ENCODE measurements around the gene TMC6. TPM values are rescaled to one million over a fixed set of nuclear protein-coding genes. Genes with fewer than 3 reads are reported as not detected.
"Not testable (repeated sequence)": the region's sequence is repeated elsewhere in the genome, so short reads cannot be mapped to it uniquely, and the experiment has no call there.

The TMC6 gene
- total and polyA plus RNA-seq, 4 experiments from 2014 or later = 258 to 702 (median 498) TPM

DNA sequence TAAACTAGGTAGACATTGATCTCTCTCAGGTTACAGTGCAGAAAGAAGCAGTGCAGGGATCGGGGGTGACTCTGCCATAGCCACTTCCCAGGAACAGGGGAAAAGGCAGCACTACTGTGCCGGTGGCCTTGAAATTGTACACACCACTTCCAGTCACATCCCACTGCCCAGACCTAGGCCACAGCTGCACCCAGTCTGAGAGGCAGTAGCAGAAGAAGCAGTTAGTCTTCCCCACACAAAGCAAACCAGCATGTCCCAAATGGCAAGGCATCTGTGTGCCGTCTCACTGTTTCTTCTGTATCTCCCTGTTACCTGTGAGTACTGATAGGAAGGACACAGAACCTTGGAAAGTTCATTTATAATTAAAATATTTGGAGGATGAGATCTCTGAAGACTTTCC is 47.0 kb downstream of the TMC6 start:
- intact Hi-C loops (cut with micrococcal nuclease) = no loop called here

DNA sequence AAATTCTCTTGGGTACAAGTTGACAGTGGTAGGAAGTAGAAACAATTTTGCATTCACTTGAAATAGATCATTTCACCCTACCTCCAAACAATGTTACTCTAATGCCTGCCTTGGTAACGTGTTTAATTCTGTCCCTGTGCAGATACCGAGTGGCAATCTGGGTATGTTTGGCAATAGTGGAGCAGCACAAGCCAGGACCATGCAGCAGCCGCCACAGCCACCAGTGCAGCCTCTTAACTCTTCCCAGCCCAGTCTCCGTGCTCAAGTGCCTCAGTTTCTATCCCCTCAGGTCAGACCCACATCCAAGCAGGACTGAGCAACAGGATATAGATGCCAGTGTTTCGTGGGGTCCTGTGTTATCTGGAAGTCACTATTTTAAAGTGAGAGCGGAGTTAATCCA is 49.3 kb downstream of the TMC6 start:
- H3K36me3 Mint-ChIP-seq = peaks cover 57 to 82% of the 10 kb centered on the region in 2 donors
- no peaks in the 10 kb centered on the region for H3K9me3 Mint-ChIP-seq

More for the DNA sequence above, 47.0 kb downstream of the TMC6 start:
- Mint-ChIP-seq H3K27ac (peak overlapping the region in 2 of 7 donors; percentile 12 to 24), H3K27me3 (no peaks in the 10 kb centered on the region), H3K9me3 (no peaks in the 10 kb centered on the region), H3K36me3 (peaks cover 51 to 79% of the 10 kb centered on the region in 2 donors), H3K4me3 (no peak overlapping the region), H3K4me1 (peaks cover 0 to 2% (median 0%) of the 10 kb centered on the region in 4 donors)
- no peaks in the 10 kb centered on the region for H3K4me1 ChIP-seq (ENCODE audit: insufficient read depth, low read length)
- CTCF ChIA-PET (ENCODE audit: partially characterized antibody) = interaction anchor here (6.1 kb wide), 1 partner anchor 96 kb away, joined by 62 read pairs; no protein-coding TSS in a partner anchor
- H3K27me3 ChIP-seq (ENCODE audit: insufficient read depth, low read length) = no peaks in the 10 kb centered on the region
- no peak for DNase-seq
- no peaks in the 10 kb centered on the region for H3K9me3 ChIP-seq (ENCODE audit: control insufficient read depth in 1 of 2, low read length in 2 of 2)
- peaks cover 52% of the 10 kb centered on the region for H3K36me3 ChIP-seq (ENCODE audit: insufficient read depth, low read length)
- POLR2A ChIA-PET (ENCODE audit: partially characterized antibody) = no interaction called here
- no peak overlapping the region for H3K4me3 ChIP-seq (ENCODE audit: low read length in 2 of 2)
- H3K27ac ChIP-seq (ENCODE audit: low read depth, low read length) = no peak overlapping the region

DNA sequence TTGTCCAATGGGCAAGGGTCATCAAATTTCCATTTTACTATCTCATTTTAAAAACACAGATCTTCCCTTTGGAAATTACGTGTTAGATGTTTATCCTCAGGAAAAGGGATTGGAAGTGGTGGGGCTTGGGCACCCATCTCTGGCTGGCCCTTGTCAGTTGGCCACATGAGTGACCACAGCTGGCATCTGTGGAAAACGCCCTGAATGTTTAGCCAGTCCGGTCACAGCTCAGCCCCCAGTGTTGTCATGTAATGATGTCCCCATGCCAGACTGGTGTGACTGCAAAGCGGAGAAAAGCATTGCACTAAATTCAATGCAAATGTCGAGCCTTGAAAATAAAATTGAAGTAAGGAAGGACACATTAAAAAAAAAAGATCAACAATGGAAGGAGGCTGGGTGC is 53.0 kb downstream of the TMC6 start:
- no peaks in the 10 kb centered on the region for H3K4me1 ChIP-seq (ENCODE audit: insufficient read depth, low read length)
- H3K27ac ChIP-seq (ENCODE audit: low read depth, low read length) = no peak overlapping the region
- CTCF ChIA-PET (ENCODE audit: partially characterized antibody) = interaction anchor here (0.7 to 1.0 kb wide), 2 partner anchors 9 to 94 kb away, joined by 3 to 4 read pairs; no protein-coding TSS in a partner anchor
- POLR2A ChIA-PET (ENCODE audit: partially characterized antibody) = no interaction called here
- H3K36me3 ChIP-seq (ENCODE audit: insufficient read depth, low read length) = peaks cover 82% of the 10 kb centered on the region
- Mint-ChIP-seq H3K9me3 (no peaks in the 10 kb centered on the region), H3K4me1 (no peaks in the 10 kb centered on the region), H3K36me3 (peaks cover 66 to 84% of the 10 kb centered on the region in 2 donors), H3K27ac (peak overlapping the region in 1 of 7 donors; percentile 30), H3K27me3 (no peaks in the 10 kb centered on the region), H3K4me3 (no peak overlapping the region)
- intact Hi-C loops (cut with micrococcal nuclease) = no loop called here
- DNase-seq = no peak
- H3K9me3 ChIP-seq (ENCODE audit: control insufficient read depth in 1 of 2, low read length in 2 of 2) = no peaks in the 10 kb centered on the region
- H3K4me3 ChIP-seq (ENCODE audit: low read length in 2 of 2) = no peak overlapping the region
- no peaks in the 10 kb centered on the region for H3K27me3 ChIP-seq (ENCODE audit: insufficient read depth, low read length)

More for the DNA sequence above, 49.3 kb downstream of the TMC6 start:
- POLR2A ChIA-PET (ENCODE audit: partially characterized antibody) = no interaction called here
- Histone ChIP-seq H3K36me3 (ENCODE audit: insufficient read depth, low read length) (peaks cover 68% of the 10 kb centered on the region), H3K4me1 (ENCODE audit: insufficient read depth, low read length) (no peaks in the 10 kb centered on the region), H3K9me3 (ENCODE audit: control insufficient read depth in 1 of 2, low read length in 2 of 2) (no peaks in the 10 kb centered on the region), H3K27me3 (ENCODE audit: insufficient read depth, low read length) (no peaks in the 10 kb centered on the region), H3K4me3 (ENCODE audit: low read length in 2 of 2) (no peak overlapping the region), H3K27ac (ENCODE audit: low read depth, low read length) (no peak overlapping the region)
- CTCF ChIA-PET (ENCODE audit: partially characterized antibody) = no interaction called here
- Mint-ChIP-seq H3K4me1 (no peaks in the 10 kb centered on the region), H3K27ac (peak overlapping the region in 3 of 7 donors; percentile 53 to 73 (median 56)), H3K4me3 (no peak overlapping the region), H3K27me3 (no peaks in the 10 kb centered on the region)
- intact Hi-C loops (cut with micrococcal nuclease) = no loop called here
- no peak for DNase-seq

DNA sequence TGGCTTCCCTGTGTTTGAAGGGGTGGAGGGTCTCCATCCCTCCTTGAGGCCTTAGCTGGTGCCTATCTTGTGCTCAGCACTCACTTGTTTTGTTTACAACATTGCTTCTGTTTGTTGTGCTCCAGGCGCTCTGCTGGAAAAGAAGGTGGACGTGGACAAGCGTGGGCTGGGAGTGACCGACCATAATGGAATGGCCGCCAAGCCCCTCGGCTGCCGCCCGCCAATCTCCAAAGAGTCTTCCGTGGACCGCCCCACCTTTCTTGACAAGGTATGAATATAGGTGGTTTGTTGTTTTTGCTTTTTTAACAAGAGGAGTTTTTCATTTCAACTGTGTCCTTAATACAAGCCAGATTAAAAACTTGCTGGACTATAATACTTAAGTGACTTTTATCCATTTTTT is 53.5 kb downstream of the TMC6 start:
- Histone ChIP-seq H3K27me3 (ENCODE audit: insufficient read depth, low read length) (no peaks in the 10 kb centered on the region), H3K4me1 (ENCODE audit: insufficient read depth, low read length) (no peaks in the 10 kb centered on the region), H3K9me3 (ENCODE audit: control insufficient read depth in 1 of 2, low read length in 2 of 2) (no peaks in the 10 kb centered on the region), H3K4me3 (ENCODE audit: low read length in 2 of 2) (no peak overlapping the region), H3K27ac (ENCODE audit: low read depth, low read length) (no peak overlapping the region), H3K36me3 (ENCODE audit: insufficient read depth, low read length) (peaks cover 87% of the 10 kb centered on the region)
- DNase-seq = no peak
- Mint-ChIP-seq H3K4me1 (no peaks in the 10 kb centered on the region), H3K27ac (no peak overlapping the region), H3K27me3 (no peaks in the 10 kb centered on the region), H3K9me3 (no peaks in the 10 kb centered on the region), H3K36me3 (peaks cover 69 to 86% of the 10 kb centered on the region in 2 donors), H3K4me3 (no peak overlapping the region)
- CTCF ChIA-PET (ENCODE audit: partially characterized antibody) = interaction anchor here (1.0 kb wide), 1 partner anchor 10 kb away, joined by 4 read pairs; no protein-coding TSS in a partner anchor
- POLR2A ChIA-PET (ENCODE audit: partially characterized antibody) = no interaction called here
- intact Hi-C loops (cut with micrococcal nuclease) = no loop called here

DNA sequence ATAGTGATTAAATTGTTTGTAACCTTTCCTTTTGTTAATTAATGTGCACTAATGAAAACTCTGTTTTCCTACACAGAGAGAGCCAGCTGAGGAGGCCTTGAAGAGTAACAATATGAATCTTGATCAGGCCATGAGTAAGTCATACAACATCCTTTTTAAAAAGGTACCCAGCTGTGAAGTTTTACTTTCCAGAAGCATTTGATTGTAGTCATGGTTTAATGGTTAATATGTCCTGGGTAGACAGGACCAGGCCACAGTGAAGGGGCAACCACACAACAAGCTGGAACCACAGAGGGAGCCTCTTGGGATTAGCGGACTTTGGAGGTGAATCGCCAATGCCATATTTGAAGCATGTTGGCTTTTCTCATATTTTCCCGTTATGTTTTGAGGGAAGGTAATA is 55.6 kb downstream of the TMC6 start:
- H3K9me3 Mint-ChIP-seq = no peaks in the 10 kb centered on the region
- ChIA-PET POLR2A (ENCODE audit: partially characterized antibody) (no interaction called here), CTCF (ENCODE audit: partially characterized antibody) (interaction anchor here (1.3 kb wide), 1 partner anchor 12 kb away, joined by 3 read pairs; no protein-coding TSS in a partner anchor)
- Histone ChIP-seq H3K27me3 (ENCODE audit: insufficient read depth, low read length) (no peaks in the 10 kb centered on the region), H3K4me1 (ENCODE audit: insufficient read depth, low read length) (no peaks in the 10 kb centered on the region), H3K27ac (ENCODE audit: low read depth, low read length) (no peak overlapping the region), H3K4me3 (ENCODE audit: low read length in 2 of 2) (no peak overlapping the region), H3K9me3 (ENCODE audit: control insufficient read depth in 1 of 2, low read length in 2 of 2) (no peaks in the 10 kb centered on the region), H3K36me3 (ENCODE audit: insufficient read depth, low read length) (peaks cover 87% of the 10 kb centered on the region)
- no peak overlapping the region for H3K4me3 Mint-ChIP-seq
- DNase-seq = no peak
- H3K36me3 Mint-ChIP-seq = peaks cover 63 to 82% of the 10 kb centered on the region in 2 donors
- peak overlapping the region in 1 of 7 donors; percentile 53 for H3K27ac Mint-ChIP-seq
- H3K4me1 Mint-ChIP-seq = no peaks in the 10 kb centered on the region
- no peaks in the 10 kb centered on the region for H3K27me3 Mint-ChIP-seq
- intact Hi-C loops (cut with micrococcal nuclease) = no loop called here

DNA sequence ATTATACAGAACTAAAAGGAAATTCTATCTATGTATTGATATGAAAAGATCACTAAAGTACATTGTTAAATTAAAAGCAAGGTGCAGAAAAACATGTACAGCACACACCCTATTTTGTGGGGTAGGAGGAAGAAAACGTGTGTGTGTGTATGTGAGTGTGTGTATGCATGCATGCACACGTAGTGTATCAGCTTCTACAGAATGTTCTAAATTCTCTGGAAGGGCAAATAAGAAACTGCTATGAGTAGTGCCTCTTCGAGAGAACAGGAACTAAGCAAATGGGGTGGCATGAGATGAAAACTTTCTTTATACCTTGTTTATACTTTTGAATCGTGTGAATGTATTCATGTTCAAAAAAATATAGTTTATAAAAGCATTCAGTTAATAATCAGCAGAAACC is 58.9 kb downstream of the TMC6 start:
- Mint-ChIP-seq H3K36me3 (peaks cover 54 to 78% of the 10 kb centered on the region in 2 donors), H3K4me1 (no peaks in the 10 kb centered on the region), H3K4me3 (no peak overlapping the region), H3K9me3 (no peaks in the 10 kb centered on the region), H3K27me3 (no peaks in the 10 kb centered on the region), H3K27ac (no peak overlapping the region)
- no peaks in the 10 kb centered on the region for H3K4me1 ChIP-seq (ENCODE audit: insufficient read depth, low read length)
- H3K36me3 ChIP-seq (ENCODE audit: insufficient read depth, low read length) = peaks cover 73% of the 10 kb centered on the region
- intact Hi-C loops (cut with micrococcal nuclease) = no loop called here
- CTCF ChIA-PET (ENCODE audit: partially characterized antibody) = interaction anchor here (0.8 to 1.3 kb wide), 4 partner anchors 19 to 107 kb away, joined by 3 to 5 read pairs (median 4); no protein-coding TSS in a partner anchor
- no peak overlapping the region for H3K27ac ChIP-seq (ENCODE audit: low read depth, low read length)
- no peak for DNase-seq
- POLR2A ChIA-PET (ENCODE audit: partially characterized antibody) = interaction anchor here (0.6 kb wide), 1 partner anchor 1014 kb away, joined by 3 read pairs; no protein-coding TSS in a partner anchor
- H3K27me3 ChIP-seq (ENCODE audit: insufficient read depth, low read length) = no peaks in the 10 kb centered on the region
- no peaks in the 10 kb centered on the region for H3K9me3 ChIP-seq (ENCODE audit: control insufficient read depth in 1 of 2, low read length in 2 of 2)
- no peak overlapping the region for H3K4me3 ChIP-seq (ENCODE audit: low read length in 2 of 2)

DNA sequence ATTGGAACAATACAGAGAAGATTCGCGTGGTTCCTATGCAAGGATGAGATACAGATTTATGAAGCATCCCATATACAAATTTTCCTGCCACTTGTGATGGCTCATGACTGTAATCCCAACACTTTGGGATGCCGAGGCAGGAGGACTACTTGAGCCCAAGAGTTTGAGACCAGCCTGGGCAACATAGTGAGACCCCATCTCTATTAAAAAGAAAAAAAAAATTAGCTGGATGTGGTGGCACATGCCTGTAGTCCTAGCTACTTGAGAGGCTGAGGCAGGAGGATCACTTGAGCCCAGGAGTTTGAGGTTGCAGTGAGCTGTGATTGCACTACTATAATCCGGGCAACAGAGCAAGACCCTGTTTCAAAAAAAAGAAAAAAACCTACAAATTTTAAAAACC is 61.6 kb downstream of the TMC6 start:
- H3K36me3 Mint-ChIP-seq = peaks cover 31 to 69% of the 10 kb centered on the region in 2 donors
- H3K27me3 ChIP-seq (ENCODE audit: insufficient read depth, low read length); H3K4me1 ChIP-seq (ENCODE audit: insufficient read depth, low read length); H3K4me3 ChIP-seq (ENCODE audit: low read length in 2 of 2); H3K27me3 Mint-ChIP-seq; H3K9me3 ChIP-seq (ENCODE audit: control insufficient read depth in 1 of 2, low read length in 2 of 2); H3K4me3 Mint-ChIP-seq; DNase-seq; POLR2A ChIA-PET (ENCODE audit: partially characterized antibody); H3K9me3 Mint-ChIP-seq; H3K4me1 Mint-ChIP-seq; H3K27ac ChIP-seq (ENCODE audit: low read depth, low read length); intact Hi-C loops (cut with micrococcal nuclease): not testable (repeated sequence)
- peak overlapping the region in 3 of 7 donors; percentile 10 to 70 (median 53) for H3K27ac Mint-ChIP-seq
- peaks cover 47% of the 10 kb centered on the region for H3K36me3 ChIP-seq (ENCODE audit: insufficient read depth, low read length)
- CTCF ChIA-PET (ENCODE audit: partially characterized antibody) = interaction anchor here (0.9 kb wide), 1 partner anchor 18 kb away, joined by 4 read pairs; no protein-coding TSS in a partner anchor
